Measurements from ENCODE around the gene CCDC85A. TPM values are rescaled to one million over a fixed set of nuclear protein-coding genes. Genes with fewer than 3 reads are reported as not detected.

The CCDC85A gene
- total and polyA plus RNA-seq, 2 of the 8 experiments (the other 6 are each of a cell fraction or from before 2014, with no cell fraction given) = 0.20 TPM; not detected in 1

GRCh38 chr2:56182420-56182819 lies 1.4 kb upstream of the CCDC85A start (continued):
- TF ChIP-seq NRF1 (IDR thresholded peaks at IDR 0.05; ENCODE audit: low read depth, low read length) (no peak), POLR2AphosphoS5 (IDR thresholded peaks at IDR 0.05; ENCODE audit: low read depth, low read length) (peak; percentile 63; the same call in 1 of the 2 replicates), SIRT6 (IDR thresholded peaks at IDR 0.05; ENCODE audit: low read length) (no peak), CEBPB (IDR thresholded peaks at IDR 0.05; ENCODE audit: low read depth, low read length) (no peak), POLR2A (IDR thresholded peaks at IDR 0.05; ENCODE audit: control extremely low read depth in 1 of 2, low read depth in 2 of 2, low read length in 2 of 2) (no peak), PHF8 (conservative IDR thresholded peaks at IDR 0.05; ENCODE audit: low read depth, low read length) (no peak), RXRA (IDR thresholded peaks at IDR 0.05; ENCODE audit: insufficient read depth, low read depth, low read length) (no peak), RAD21 (IDR thresholded peaks at IDR 0.05 in 1 of 2, conservative IDR thresholded peaks at IDR 0.05 in 1 of 2; ENCODE audit: low read depth in 2 of 2, low read length in 2 of 2) (no peak), EGR1 (IDR thresholded peaks at IDR 0.05; ENCODE audit: borderline replicate concordance, low read depth, low read length) (0 out of 2 replicates have a peak, but pooled peaks have one; percentile 37), YY1 (IDR thresholded peaks at IDR 0.05; ENCODE audit: low read depth, low read length) (no peak), BACH1 (IDR thresholded peaks at IDR 0.05; ENCODE audit: low read length) (no peak), TBP (IDR thresholded peaks at IDR 0.05; ENCODE audit: low read depth, low read length) (no peak), SIX5 (IDR thresholded peaks at IDR 0.05; ENCODE audit: low read depth, low read length) (no peak), SP1 (IDR thresholded peaks at IDR 0.05; ENCODE audit: low read depth, low read length) (0 out of 2 replicates have a peak, but pooled peaks have one; percentile 30)
- TF ChIP-seq, protein P1, sequence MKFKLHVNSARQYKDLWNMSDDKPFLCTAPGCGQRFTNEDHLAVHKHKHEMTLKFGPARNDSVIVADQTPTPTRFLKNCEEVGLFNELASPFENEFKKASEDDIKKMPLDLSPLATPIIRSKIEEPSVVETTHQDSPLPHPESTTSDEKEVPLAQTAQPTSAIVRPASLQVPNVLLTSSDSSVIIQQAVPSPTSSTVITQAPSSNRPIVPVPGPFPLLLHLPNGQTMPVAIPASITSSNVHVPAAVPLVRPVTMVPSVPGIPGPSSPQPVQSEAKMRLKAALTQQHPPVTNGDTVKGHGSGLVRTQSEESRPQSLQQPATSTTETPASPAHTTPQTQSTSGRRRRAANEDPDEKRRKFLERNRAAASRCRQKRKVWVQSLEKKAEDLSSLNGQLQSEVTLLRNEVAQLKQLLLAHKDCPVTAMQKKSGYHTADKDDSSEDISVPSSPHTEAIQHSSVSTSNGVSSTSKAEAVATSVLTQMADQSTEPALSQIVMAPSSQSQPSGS (IDR thresholded peaks at IDR 0.05; ENCODE audit: low read length) = no peak; the same call in 1 of the 2 replicates

Data from H1 (cell line).